MM.1S (cell line): ENCODE measurements around the gene CCDC124.

ENCODE experiments used
- DNase-seq: peaks from one replicate; pipeline ENCODE4 v3.0.0-alpha.2; 2015
- H2AFZ ChIP-seq: fragments of 300-600 bp; sonication (generic); 2 replicates; pipeline ENCODE4 v1.6.0; 2016; ENCODE audit warnings: antibody characterized with exemption, low read length
- H3F3A ChIP-seq: fragments of 300-600 bp; sonication (generic); 2 replicates; pipeline ENCODE4 v1.6.1; 2016; ENCODE audit warnings: mild to moderate bottlenecking, antibody characterized with exemption, low read length, moderate library complexity, mixed read lengths; ENCODE audit not compliant: insufficient read depth
- H3K27ac ChIP-seq: fragments of 300-600 bp; sonication (generic); 2 replicates; pipeline ENCODE4 v1.5.1; 2016; ENCODE audit warnings: mild to moderate bottlenecking, low read length
- H3K27me3 ChIP-seq: fragments of 300-600 bp; sonication (generic); replicated peaks from 2 replicates; pipeline ENCODE4 v1.6.0; 2016; ENCODE audit warnings: low read length; ENCODE audit not compliant: insufficient read depth
- H3K36me3 ChIP-seq: fragments of 300-600 bp; sonication (generic); replicated peaks from 2 replicates; pipeline ENCODE4 v1.6.1; 2016; ENCODE audit warnings: mild to moderate bottlenecking, low read length, mixed read lengths; ENCODE audit not compliant: insufficient read depth
- H3K4me1 ChIP-seq: fragments of 300-600 bp; sonication (generic); 2 replicates; pipeline ENCODE4 v1.6.1; 2016; ENCODE audit warnings: low read length, mixed read lengths
- H3K4me2 ChIP-seq: fragments of 300-600 bp; sonication (generic); 2 replicates; pipeline ENCODE4 v1.6.0; 2016; ENCODE audit warnings: low read depth, low read length
- H3K4me3 ChIP-seq: fragments of 300-600 bp; sonication (generic); 2 replicates; pipeline ENCODE4 v1.5.1; 2016; ENCODE audit warnings: low read length, mixed read lengths
- H3K79me2 ChIP-seq: fragments of 300-600 bp; sonication (generic); 2 replicates; pipeline ENCODE4 v1.6.1; 2016; ENCODE audit warnings: mixed run types, low read length, mixed read lengths
- H3K9ac ChIP-seq: fragments of 300-600 bp; sonication (generic); 2 replicates; pipeline ENCODE4 v1.6.1; 2016; ENCODE audit warnings: low read length, mixed read lengths
- H3K9me2 ChIP-seq: fragments of 300-600 bp; sonication (generic); replicated peaks from 2 replicates; pipeline ENCODE4 v1.6.1; 2016; ENCODE audit warnings: mild to moderate bottlenecking, low read length, mixed read lengths; ENCODE audit not compliant: insufficient read depth
- H3K9me3 ChIP-seq: fragments of 300-600 bp; sonication (generic); replicated peaks from 2 replicates; pipeline ENCODE4 v1.6.1; 2016; ENCODE audit warnings: mild to moderate bottlenecking, low read length, mixed read lengths; ENCODE audit not compliant: insufficient read depth
- H4K20me1 ChIP-seq: fragments of 300-600 bp; sonication (generic); 2 replicates; pipeline ENCODE4 v1.6.1; 2016; ENCODE audit warnings: mild to moderate bottlenecking, low read length, moderate library complexity, mixed read lengths; ENCODE audit not compliant: insufficient read depth
- CTCF ChIP-seq: fragments of 300-600 bp; sonication (generic); IDR thresholded peaks from 2 replicates; pipeline ENCODE4 v1.5.1; 2016; ENCODE audit warnings: antibody characterized with exemption, low read length, mixed read lengths
- EZH2 ChIP-seq: fragments of 300-600 bp; sonication (generic); optimal IDR thresholded peaks from 2 replicates; pipeline ENCODE3; 2017; ENCODE audit warnings: low read depth, mild to moderate bottlenecking, antibody characterized with exemption, low read length, mixed read lengths
- EZH2phosphoT487 ChIP-seq: fragments of 300-600 bp; sonication (generic); IDR thresholded peaks from 2 replicates; pipeline ENCODE4 v1.6.1; 2018; ENCODE audit warnings: antibody characterized with exemption, low read length

Gene CCDC124

GRCh38 chr19:17966550-17967256, 33.9 kb downstream of the CCDC124 start, which contains the start of gene KCNN1:
Gene KCNN1 (plus strand): TSS chr19:17967107. CDS start chr19:17973889, 6,782 bp downstream.
- no peaks in the 10 kb centered on the region for H3K9me2 ChIP-seq
- H3K27ac ChIP-seq: no peak within 1 kb of the TSS
- H3K9me3 ChIP-seq: no peaks in the 10 kb centered on the region
- H3K79me2 ChIP-seq: no peaks in the 10 kb centered on the region
- peaks cover 86% of the 10 kb centered on the region for H3K27me3 ChIP-seq
- no peaks in the 10 kb centered on the region for H3K4me1 ChIP-seq
- H3K4me2 ChIP-seq: no peak within 1 kb of the TSS
- H2AFZ ChIP-seq: no peak within 1 kb of the TSS
- no peak for DNase-seq
- H4K20me1 ChIP-seq: no peaks in the 10 kb centered on the region
- no peaks in the 10 kb centered on the region for H3F3A ChIP-seq
- H3K9ac ChIP-seq: no peak within 1 kb of the TSS
- no peaks in the 10 kb centered on the region for H3K36me3 ChIP-seq
- TF ChIP-seq EZH2: no peak
- H3K4me3 ChIP-seq: no peak within 1 kb of the TSS

GRCh38 chr19:17967257-17968051, 34.6 kb downstream of the CCDC124 start:
- H3K27ac ChIP-seq: no peak overlapping the region
- peaks cover 86% of the 10 kb centered on the region for H3K27me3 ChIP-seq
- H3K79me2 ChIP-seq: no peaks in the 10 kb centered on the region
- TF ChIP-seq EZH2phosphoT487: no peak
- TF ChIP-seq EZH2: no peak
- no peak for TF ChIP-seq CTCF
- H3K9ac ChIP-seq: no peak overlapping the region
- no peak overlapping the region for H3K4me3 ChIP-seq
- no peaks in the 10 kb centered on the region for H3K4me1 ChIP-seq
- no peaks in the 10 kb centered on the region for H3F3A ChIP-seq
- no peak overlapping the region for H3K4me2 ChIP-seq
- no peaks in the 10 kb centered on the region for H4K20me1 ChIP-seq
- H3K9me2 ChIP-seq: no peaks in the 10 kb centered on the region
- H3K36me3 ChIP-seq: no peaks in the 10 kb centered on the region
- H3K9me3 ChIP-seq: no peaks in the 10 kb centered on the region
- H2AFZ ChIP-seq: no peak overlapping the region
- no peak for DNase-seq

GRCh38 chr19:17968362-17968761, 35.5 kb downstream of the CCDC124 start:
- Histone ChIP-seq H2AFZ (no peak overlapping the region), H3K4me3 (no peak overlapping the region), H3K4me1 (no peaks in the 10 kb centered on the region), H3K79me2 (no peaks in the 10 kb centered on the region), H3F3A (no peaks in the 10 kb centered on the region), H4K20me1 (no peaks in the 10 kb centered on the region), H3K9ac (no peak overlapping the region), H3K9me2 (no peaks in the 10 kb centered on the region), H3K9me3 (no peaks in the 10 kb centered on the region), H3K36me3 (no peaks in the 10 kb centered on the region), H3K4me2 (no peak overlapping the region), H3K27ac (no peak overlapping the region), H3K27me3 (peaks cover 91% of the 10 kb centered on the region)
- DNase-seq: no peak
- no peak for TF ChIP-seq EZH2
- no peak for TF ChIP-seq CTCF
- no peak for TF ChIP-seq EZH2phosphoT487
